AG04450 (cell line): ENCODE results near the gene ATP2B2. TPM values are rescaled to one million over a fixed set of nuclear protein-coding genes. Genes with fewer than 3 reads are reported as not detected.

Experiments used
- CTCF ChIA-PET: fragments of 300-600, 350-600 bp; formaldehyde crosslinking; extraction: SDS; loops from one replicate; lab custom pipeline; 2022; ENCODE audit warnings: antibody characterized with exemption, inconsistent platforms; lab: Charles Lee
- POLR2A ChIA-PET: fragments of 350-600 bp; formaldehyde crosslinking; extraction: SDS; loops from one replicate; lab custom pipeline; 2021; ENCODE audit warnings: antibody characterized with exemption, inconsistent platforms; lab: Yijun Ruan, JAX
- DNase-seq: peaks from one replicate; pipeline ENCODE4 v3.0.0-alpha.2; 2011; ENCODE audit warnings: low read depth, low spot score
- H3K27ac ChIP-seq: one replicate; pipeline ENCODE4 v1.5.1; 2012; ENCODE audit warnings: low read depth, low read length, control low read depth
- H3K27me3 ChIP-seq: one replicate; pipeline ENCODE4 v1.6.0; 2012; ENCODE audit warnings: low read length; ENCODE audit not compliant: control insufficient read depth, insufficient read depth
- H3K4me3 ChIP-seq: 2 replicates; pipeline ENCODE4 v1.5.1; 2011; ENCODE audit warnings: mild to moderate bottlenecking, low read depth, low read length, control low read depth
- H3K9me3 ChIP-seq: 2 replicates; pipeline ENCODE4 v1.5.1; 2012; ENCODE audit warnings: low read length; ENCODE audit not compliant: control insufficient read depth, insufficient read depth
- polyA plus RNA-seq: library from polyadenylated mRNA; depleted of rRNA; stranded (reverse); fragments of >200 nt; gene quantifications from 2 replicates; pipeline ENCODE4 v1.2.3, GENCODE V29; 2011
- TF ChIP-seq, protein P1 (sequence below): IDR thresholded peaks from 2 replicates; pipeline ENCODE4 v1.5.1; 2011; ENCODE audit warnings: low read depth, low read length, control low read depth, inconsistent platforms

The ATP2B2 gene
- polyA plus RNA-seq, 1 experiment = 0.01 TPM

DNA sequence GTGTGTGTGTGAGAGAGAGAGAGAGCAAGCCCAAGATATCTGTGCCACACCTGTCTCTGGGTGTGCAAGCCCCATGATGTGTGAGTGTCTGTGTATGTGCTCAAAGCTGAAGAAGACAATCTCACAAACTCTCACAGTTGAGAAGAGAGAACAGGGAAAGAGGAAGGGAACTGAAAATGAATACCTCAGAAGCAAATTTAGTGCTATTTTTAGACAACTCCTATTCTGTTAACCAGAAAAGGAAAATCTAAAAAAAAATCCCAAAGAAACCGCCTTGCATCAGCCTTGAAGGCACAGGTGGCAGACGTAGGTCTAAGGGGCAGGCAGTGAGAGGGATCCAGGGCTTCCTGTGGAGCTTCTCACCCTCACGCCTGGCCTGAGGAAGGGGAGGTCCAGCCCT lies 47.8 kb downstream of the ATP2B2 start:
- ChIA-PET CTCF (no interaction called here), POLR2A (no interaction called here)
- H3K27ac ChIP-seq = no peak overlapping the region
- H3K27me3 ChIP-seq = peaks cover 18% of the 10 kb centered on the region
- no peak overlapping the region for H3K4me3 ChIP-seq
- TF ChIP-seq, protein P1, sequence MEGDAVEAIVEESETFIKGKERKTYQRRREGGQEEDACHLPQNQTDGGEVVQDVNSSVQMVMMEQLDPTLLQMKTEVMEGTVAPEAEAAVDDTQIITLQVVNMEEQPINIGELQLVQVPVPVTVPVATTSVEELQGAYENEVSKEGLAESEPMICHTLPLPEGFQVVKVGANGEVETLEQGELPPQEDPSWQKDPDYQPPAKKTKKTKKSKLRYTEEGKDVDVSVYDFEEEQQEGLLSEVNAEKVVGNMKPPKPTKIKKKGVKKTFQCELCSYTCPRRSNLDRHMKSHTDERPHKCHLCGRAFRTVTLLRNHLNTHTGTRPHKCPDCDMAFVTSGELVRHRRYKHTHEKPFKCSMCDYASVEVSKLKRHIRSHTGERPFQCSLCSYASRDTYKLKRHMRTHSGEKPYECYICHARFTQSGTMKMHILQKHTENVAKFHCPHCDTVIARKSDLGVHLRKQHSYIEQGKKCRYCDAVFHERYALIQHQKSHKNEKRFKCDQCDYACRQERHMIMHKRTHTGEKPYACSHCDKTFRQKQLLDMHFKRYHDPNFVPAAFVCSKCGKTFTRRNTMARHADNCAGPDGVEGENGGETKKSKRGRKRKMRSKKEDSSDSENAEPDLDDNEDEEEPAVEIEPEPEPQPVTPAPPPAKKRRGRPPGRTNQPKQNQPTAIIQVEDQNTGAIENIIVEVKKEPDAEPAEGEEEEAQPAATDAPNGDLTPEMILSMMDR = no peak
- no peak for DNase-seq
- no peaks in the 10 kb centered on the region for H3K9me3 ChIP-seq

DNA sequence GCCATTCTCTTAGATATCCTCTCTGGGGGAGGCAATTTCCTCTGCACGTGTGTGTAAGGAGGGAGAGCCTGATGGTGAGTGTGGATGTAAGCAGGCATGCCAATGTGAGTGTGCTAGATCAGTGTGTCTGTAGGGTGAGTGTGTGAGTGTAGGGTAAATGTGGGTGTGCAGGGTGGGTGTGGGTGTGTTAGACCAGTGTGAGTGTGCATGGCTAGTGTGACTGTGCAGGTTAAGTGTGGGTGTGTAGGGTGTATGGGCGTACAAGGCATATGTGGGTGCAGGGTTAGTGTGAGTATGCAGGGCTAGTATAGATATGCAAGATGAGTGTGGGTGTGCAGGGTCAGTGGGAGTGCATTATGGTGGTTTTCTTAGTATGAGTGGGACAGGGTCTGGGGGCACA lies 48.4 kb downstream of the ATP2B2 start:
- no peak overlapping the region for H3K27ac ChIP-seq
- no peaks in the 10 kb centered on the region for H3K9me3 ChIP-seq
- ChIA-PET CTCF (no interaction called here), POLR2A (no interaction called here)
- H3K27me3 ChIP-seq = peaks cover 20% of the 10 kb centered on the region
- H3K4me3 ChIP-seq = no peak overlapping the region
- TF ChIP-seq, protein P1 = no peak
- no peak for DNase-seq

DNA sequence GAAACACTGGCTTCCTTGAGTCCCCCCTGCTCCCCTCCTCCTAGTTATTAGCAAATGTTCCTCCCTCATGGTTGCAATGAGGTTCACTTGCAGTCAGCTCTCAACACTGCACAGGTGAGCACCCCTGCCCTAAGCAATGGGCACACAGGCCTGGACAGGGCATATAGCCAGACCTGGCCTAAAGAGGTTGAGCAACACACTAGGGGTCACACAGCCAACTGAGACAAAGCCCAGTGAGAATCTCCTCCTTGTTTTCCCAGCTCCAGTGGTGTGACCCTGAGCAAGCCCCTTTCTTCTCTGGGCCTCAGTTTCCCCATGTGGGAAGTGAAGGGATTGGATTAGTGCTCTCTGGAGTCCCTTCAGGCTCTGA lies 49.9 kb downstream of the ATP2B2 start:
- no peak for DNase-seq
- ChIA-PET POLR2A (no interaction called here), CTCF (no interaction called here)
- Histone ChIP-seq H3K4me3 (no peak overlapping the region), H3K27ac (no peak overlapping the region), H3K27me3 (peaks cover 29% of the 10 kb centered on the region), H3K9me3 (no peaks in the 10 kb centered on the region)
- TF ChIP-seq, protein P1 = no peak

DNA sequence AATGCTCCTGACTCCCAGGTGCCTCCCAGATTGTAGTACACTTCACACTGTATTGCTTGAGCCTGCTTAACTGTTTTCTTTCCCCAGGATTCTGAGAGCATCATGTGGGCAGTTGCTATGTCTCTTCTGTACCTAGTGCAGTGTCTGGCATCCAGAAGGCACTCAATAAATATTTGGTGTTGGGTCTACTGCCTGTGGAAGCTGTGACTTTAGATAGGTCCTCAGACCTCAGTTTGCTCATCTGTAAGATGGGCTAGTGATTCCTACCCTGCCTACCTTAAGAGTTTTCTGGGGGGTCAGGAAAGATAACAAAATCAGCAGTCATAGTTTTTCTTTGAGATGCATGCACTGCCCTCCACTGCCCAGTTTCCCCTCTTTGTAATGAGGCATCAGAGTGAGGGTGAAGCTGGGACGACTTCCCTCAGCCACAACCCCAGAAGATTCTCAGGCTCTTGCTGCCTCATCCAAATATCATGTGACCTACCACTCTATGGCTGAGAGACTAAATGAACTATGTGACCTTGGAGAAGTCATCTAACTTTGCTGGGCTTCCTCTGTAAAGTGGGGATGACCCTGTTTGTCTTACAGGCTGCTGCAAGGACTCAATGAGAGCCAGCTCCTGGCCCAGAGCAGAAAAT lies 50.4 kb downstream of the ATP2B2 start:
- ChIA-PET CTCF (no interaction called here), POLR2A (no interaction called here)
- H3K27me3 ChIP-seq = peaks cover 29% of the 10 kb centered on the region
- H3K9me3 ChIP-seq = no peaks in the 10 kb centered on the region
- TF ChIP-seq, protein P1 = no peak
- H3K4me3 ChIP-seq = no peak overlapping the region
- no peak for DNase-seq
- H3K27ac ChIP-seq = no peak overlapping the region

DNA sequence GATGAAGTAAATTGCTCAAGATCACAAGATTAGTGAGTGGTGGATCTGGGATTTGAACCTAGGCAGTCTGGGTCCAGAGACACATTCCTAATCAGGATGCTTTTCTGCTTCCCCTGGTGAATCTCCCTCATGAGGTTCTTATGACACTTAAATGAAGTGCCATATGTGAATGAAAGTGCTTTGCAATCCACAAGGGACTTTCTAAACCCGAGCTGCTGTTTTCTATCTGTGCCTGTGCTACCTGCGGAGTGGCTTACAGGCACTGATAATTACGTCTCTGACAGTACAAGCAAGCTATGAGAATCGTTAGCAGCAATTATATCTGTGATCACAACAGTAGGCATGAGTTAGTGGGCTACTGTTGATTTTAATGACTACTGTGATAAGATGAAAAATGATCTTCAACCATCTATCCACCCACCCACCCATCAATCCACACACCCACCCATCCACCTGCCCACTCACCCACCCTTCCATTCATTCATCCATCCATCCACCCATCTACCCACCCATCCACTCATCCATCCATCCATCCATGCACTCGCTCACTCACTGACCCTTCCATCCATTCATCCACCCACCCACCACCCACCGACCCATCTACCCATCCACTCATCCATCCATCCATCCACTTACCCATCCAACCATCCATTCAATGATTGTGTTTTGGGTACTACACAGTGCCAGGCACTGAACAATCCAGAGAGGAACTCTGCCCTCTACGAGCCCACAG lies 51.8 kb downstream of the ATP2B2 start:
- ChIA-PET CTCF (no interaction called here), POLR2A (no interaction called here)
- H3K4me3 ChIP-seq = no peak overlapping the region
- H3K9me3 ChIP-seq = no peaks in the 10 kb centered on the region; the same call in 1 of the 2 replicates
- H3K27ac ChIP-seq = no peak overlapping the region
- peaks cover 30% of the 10 kb centered on the region for H3K27me3 ChIP-seq
- no peak for DNase-seq
- TF ChIP-seq, protein P1 = no peak
